Measurements from ENCODE around the gene ATG9B. TPM values are rescaled to one million over a fixed set of nuclear protein-coding genes. Genes with fewer than 3 reads are reported as not detected.

ATG9B gene
- total RNA-seq (2021; ENCODE audit: unreplicated experiment) = 2.1 TPM
- 5.8 and 6.9 TPM in 2 replicates for polyA plus RNA-seq (2012)
- percentile 33 among the genes with signal in this experiment for Bru-seq, nascent RNA
- percentile 45 among the genes with signal in this experiment for BruChase-seq, experiment 1, labeled RNA remaining after a 6-hour chase
- BruChase-seq, experiment 2, labeled RNA remaining after a 2-hour chase = percentile 35 among the genes with signal in this experiment
- long read RNA-seq, partial matches to known transcripts = 0 of 3 reads
- long read RNA-seq, other reads (novel, unspliced or antisense) = 3 of 3 reads

GRCh38 chr7:151024435-151025056, at the start of gene ATG9B:
TSS of gene ATG9B (minus strand) at chr7:151024494. CDS start at chr7:151024423, 71 bp downstream.
- intact Hi-C loops (cut with micrococcal nuclease) = loop anchor here (5.0 kb wide), 1 partner anchor 88 kb away; no protein-coding TSS in a partner anchor
- ATAC-seq = no peak
- ChIA-PET CTCF (interaction anchor here (1.0 to 2.5 kb wide), 4 partner anchors 12 to 87 kb away, joined by 3 to 7 read pairs (median 6); no protein-coding TSS in a partner anchor), RAD21 (ENCODE audit: low non-redundant PET in 1 of 2, low total read pairs in 2 of 2, uncharacterized antibody in 2 of 2, unreplicated experiment in 2 of 2) (interaction anchor here (0.6 to 0.9 kb wide), 2 partner anchors 62 to 123 kb away, joined by 3 read pairs; no protein-coding TSS in a partner anchor), POLR2A (interaction anchor here (0.9 kb wide), 1 partner anchor 16 kb away, joined by 3 read pairs; no protein-coding TSS in a partner anchor)
- DNase-seq (ENCODE audit: low read depth, low spot score) = no peak
- H3K36me3 ChIP-seq (ENCODE audit: control insufficient read depth in 1 of 2, insufficient read depth in 2 of 2, low read length in 2 of 2) = no peaks in the 10 kb centered on the region
- H3K27me3 ChIP-seq (ENCODE audit: insufficient read depth, low read length) = no peaks in the 10 kb centered on the region
- H3K9me3 ChIP-seq (ENCODE audit: control insufficient read depth in 1 of 2, insufficient read depth in 1 of 2, low read depth in 1 of 2, low read length in 2 of 2) = no peaks in the 10 kb centered on the region
- H3K9ac ChIP-seq (ENCODE audit: low read length) = peak within 1 kb of the TSS; percentile 42
- TF ChIP-seq SIN3A (IDR thresholded peaks at IDR 0.05; ENCODE audit: low read depth) (no peak), POLR2AphosphoS5 (IDR thresholded peaks at IDR 0.05; ENCODE audit: low read depth, low read length) (0 out of 2 replicates have a peak, but pooled peaks have one; percentile 15)
- no peak within 1 kb of the TSS for H2AFZ ChIP-seq (ENCODE audit: low read depth, low read length, poor library complexity, severe bottlenecking)
- H3K9me2 ChIP-seq (ENCODE audit: insufficient read depth) = no peaks in the 10 kb centered on the region
- no peak within 1 kb of the TSS for H3K27ac ChIP-seq (ENCODE audit: low read depth, low read length)
- peak within 1 kb of the TSS in 1 of 2 experiments; percentile 8; a peak in 1 of 4 replicates for H3K4me3 ChIP-seq (replicated peaks in 1 of 2; ENCODE audit: low read depth in 1 of 2, low read length in 2 of 2)
- H3K4me2 ChIP-seq (ENCODE audit: low read length) = peak within 1 kb of the TSS; percentile 57
- H3K79me2 ChIP-seq (ENCODE audit: insufficient read depth, low read length) = peaks cover under 1% of the 10 kb centered on the region
- H4K20me1 ChIP-seq (ENCODE audit: insufficient read depth) = no peaks in the 10 kb centered on the region
- BruUV-seq (replicated peaks) = no TSS peak
- peaks cover 6 to 52% of the 10 kb centered on the region in 2 experiments for H3K4me1 ChIP-seq (ENCODE audit: control insufficient read depth in 1 of 2, insufficient read depth in 2 of 2, low read length in 2 of 2)

- POLR2A ChIA-PET = no interaction called here
- Histone ChIP-seq H3K4me2 (ENCODE audit: low read length) (no peak overlapping the region), H3K9ac (ENCODE audit: low read length) (no peak overlapping the region), H3K36me3 (ENCODE audit: control insufficient read depth in 1 of 2, insufficient read depth in 2 of 2, low read length in 2 of 2) (peaks cover 41 to 47% of the 10 kb centered on the region in 2 experiments; a peak in 3 of 4 replicates), H3K27ac (ENCODE audit: low read depth, low read length) (no peak overlapping the region; the same call in 1 of the 2 replicates), H2AFZ (ENCODE audit: low read depth, low read length, poor library complexity, severe bottlenecking) (no peak overlapping the region), H3K27me3 (ENCODE audit: insufficient read depth, low read length) (no peaks in the 10 kb centered on the region), H3K79me2 (ENCODE audit: insufficient read depth, low read length) (peaks cover 13% of the 10 kb centered on the region; the same call in 1 of the 2 replicates), H3K9me2 (ENCODE audit: insufficient read depth) (no peaks in the 10 kb centered on the region), H3K9me3 (ENCODE audit: control insufficient read depth in 1 of 2, insufficient read depth in 1 of 2, low read depth in 1 of 2, low read length in 2 of 2) (no peaks in the 10 kb centered on the region), H3K4me3 (replicated peaks in 1 of 2; ENCODE audit: low read depth in 1 of 2, low read length in 2 of 2) (no peak overlapping the region), H3K4me1 (ENCODE audit: control insufficient read depth in 1 of 2, insufficient read depth in 2 of 2, low read length in 2 of 2) (peaks cover 2 to 18% of the 10 kb centered on the region in 2 experiments; a peak in 3 of 4 replicates), H4K20me1 (ENCODE audit: insufficient read depth) (no peaks in the 10 kb centered on the region)
- intact Hi-C loops (cut with micrococcal nuclease) = no loop called here
- DNase-seq (ENCODE audit: low read depth, low spot score) (no peak), ATAC-seq (no peak)
- RAD21 ChIA-PET (ENCODE audit: low non-redundant PET in 1 of 2, low total read pairs in 2 of 2, uncharacterized antibody in 2 of 2, unreplicated experiment in 2 of 2) = no interaction called here
- BruUV-seq (replicated peaks) = no TSS peak
- CTCF ChIA-PET = no interaction called here
- no peak for TF ChIP-seq ELF1 (IDR thresholded peaks at IDR 0.05; ENCODE audit: borderline replicate concordance, low read depth)
- TF ChIP-seq ATF3 (IDR thresholded peaks at IDR 0.05) = no peak
- TF ChIP-seq CEBPB (IDR thresholded peaks at IDR 0.05; ENCODE audit: low read depth) = no peak
- no peak for TF ChIP-seq EZH2phosphoT487 (IDR thresholded peaks at IDR 0.05; ENCODE audit: borderline replicate concordance)
- TF ChIP-seq REST (IDR thresholded peaks at IDR 0.05; ENCODE audit: low read depth) = no peak
- TF ChIP-seq SRF (IDR thresholded peaks at IDR 0.05; ENCODE audit: low read depth) = no peak
- no peak for TF ChIP-seq POLR2AphosphoS5 (IDR thresholded peaks at IDR 0.05; ENCODE audit: low read depth, low read length)
- no peak for TF ChIP-seq YY1 (IDR thresholded peaks at IDR 0.05; ENCODE audit: extremely low read depth, insufficient replicate concordance, low read depth, low read length)
- TF ChIP-seq MAX (IDR thresholded peaks at IDR 0.05) = no peak
- TF ChIP-seq ZNF274 (IDR thresholded peaks at IDR 0.05; ENCODE audit: low read depth, low read length) = no peak
- TF ChIP-seq JUND (IDR thresholded peaks at IDR 0.05) = no peak
- no peak for TF ChIP-seq TCF7L2 (IDR thresholded peaks at IDR 0.05; ENCODE audit: borderline replicate concordance, extremely low read depth, insufficient read depth, insufficient read length)
- TF ChIP-seq ZFX (IDR thresholded peaks at IDR 0.05) = no peak
- TF ChIP-seq CBX3 (IDR thresholded peaks at IDR 0.05; ENCODE audit: low read depth) = no peak
- TF ChIP-seq SP1 (IDR thresholded peaks at IDR 0.05; ENCODE audit: low read depth) = no peak
Measured at GRCh38 chr7:151073990-151074389, 49.7 kb upstream of the ATG9B start.
